Measurements from ENCODE around the gene OR13A1.
"Not testable (repeated sequence)": the region's sequence is repeated elsewhere in the genome, so short reads cannot be mapped to it uniquely, and the experiment has no call there.

- TF ChIP-seq MAX (IDR thresholded peaks at IDR 0.05; ENCODE audit: low read depth, low read length); CTCF (IDR thresholded peaks at IDR 0.05; ENCODE audit: low read depth, low read length); POLR2A (IDR thresholded peaks at IDR 0.05; ENCODE audit: extremely low read depth, insufficient read length): not testable (repeated sequence)
These were observed 46.8 kb upstream of the OR13A1 start for GRCh38 chr10:45361983-45362799.
